ENCODE data around the gene RNF183. TPM values are rescaled to one million over a fixed set of nuclear protein-coding genes. Genes with fewer than 3 reads are reported as not detected.

Gene RNF183
- total and polyA plus RNA-seq, 9 of the 15 experiments (the other 6 are each of a cell fraction or from before 2014, with no cell fraction given) = 0.04 to 2.0 (median 0.16) TPM; not detected in 5

GRCh38 chr9:113343732-113344231 lies 40.6 kb upstream of the RNF183 start (continued):
- TF ChIP-seq ZNF592 (IDR thresholded peaks at IDR 0.05) = peak; percentile 62; the same call in 1 of the 2 replicates
- TF ChIP-seq ELF1 (tag; IDR thresholded peaks at IDR 0.05) = no peak
- peak; percentile 32; the same call in 1 of the 2 replicates for TF ChIP-seq VEZF1 (CRISPR knock-in tag; IDR thresholded peaks at IDR 0.05)
- peak; percentile 81 for TF ChIP-seq L3MBTL2 (IDR thresholded peaks at IDR 0.05)
- TF ChIP-seq CCNT2 (IDR thresholded peaks at IDR 0.05; ENCODE audit: borderline replicate concordance, extremely low read depth, insufficient read length, low read depth, low read length) = no peak
- TF ChIP-seq NFE2L1 (tag; IDR thresholded peaks at IDR 0.05; ENCODE audit: borderline replicate concordance, low read depth) = no peak
- TF ChIP-seq ZNF316 (IDR thresholded peaks at IDR 0.05) = no peak
- no peak for TF ChIP-seq POLR3A (IDR thresholded peaks at IDR 0.05; ENCODE audit: borderline replicate concordance, extremely low read depth, insufficient read depth, insufficient read length)
- no peak for TF ChIP-seq FIP1L1 (IDR thresholded peaks at IDR 0.05; ENCODE audit: low read depth, low read length, poor library complexity, severe bottlenecking)
- no peak for TF ChIP-seq PYGO2 (tag; IDR thresholded peaks at IDR 0.05)
- TF ChIP-seq MEIS2 (IDR thresholded peaks at IDR 0.05; ENCODE audit: partially characterized antibody) = peak; percentile 83
- peak; percentile 62 to 81 for TF ChIP-seq FOXK2 (conservative IDR thresholded peaks at IDR 0.05 in 1 of 2, IDR thresholded peaks at IDR 0.05 in 1 of 2; ENCODE audit: low read depth in 2 of 2)
- TF ChIP-seq PHF8 (IDR thresholded peaks at IDR 0.05; ENCODE audit: borderline replicate concordance, low read length) = peak; percentile 30; the same call in 1 of the 2 replicates
- no peak for TF ChIP-seq ZNF41 (CRISPR knock-in tag; conservative IDR thresholded peaks at IDR 0.05)
- TF ChIP-seq PREB (CRISPR knock-in tag; IDR thresholded peaks at IDR 0.05) = no peak
- TF ChIP-seq, protein P1, sequence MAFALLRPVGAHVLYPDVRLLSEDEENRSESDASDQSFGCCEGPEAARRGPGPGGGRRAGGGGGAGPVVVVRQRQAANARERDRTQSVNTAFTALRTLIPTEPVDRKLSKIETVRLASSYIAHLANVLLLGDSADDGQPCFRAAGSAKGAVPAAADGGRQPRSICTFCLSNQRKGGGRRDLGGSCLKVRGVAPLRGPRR (CRISPR knock-in tag; IDR thresholded peaks at IDR 0.05) = no peak
